NCI-H2107 treated with DMSO at 0.1 percent for 48 hours (cell line): Measurements from ENCODE around the gene KSR1.
"Not testable (repeated sequence)": the region's sequence is repeated elsewhere in the genome, so short reads cannot be mapped to it uniquely, and the experiment has no call there.

Source experiments
- DNase-seq: peaks from one replicate; lab custom pipeline; 2025; ENCODE audit not compliant: unreplicated experiment; lab: John Stamatoyannopoulos, UW

The KSR1 gene

GRCh38 chr17:27452828-27453227 is 3.4 kb upstream of the KSR1 start:
- DNase-seq = no peak

DNA sequence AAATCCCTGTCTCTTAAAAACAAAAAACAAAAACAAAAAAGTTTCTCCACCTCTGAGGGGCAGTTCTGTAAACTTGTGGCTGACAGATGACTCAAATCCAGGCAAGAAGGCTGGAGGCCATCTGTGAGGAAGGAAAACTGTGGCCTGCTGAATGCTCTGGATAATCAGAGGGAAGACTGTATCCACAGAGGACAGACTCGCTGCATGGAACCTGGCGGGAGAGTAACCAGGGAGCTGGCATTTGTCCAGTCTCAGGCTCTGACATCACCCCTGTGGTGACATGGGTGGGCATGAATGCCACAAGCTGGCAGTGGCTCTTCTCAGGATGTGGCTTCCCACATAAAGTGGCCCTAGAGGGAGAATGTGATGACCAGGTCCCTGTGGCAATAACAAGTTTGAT is 2.8 kb upstream of the KSR1 start:
- no peak for DNase-seq

DNA sequence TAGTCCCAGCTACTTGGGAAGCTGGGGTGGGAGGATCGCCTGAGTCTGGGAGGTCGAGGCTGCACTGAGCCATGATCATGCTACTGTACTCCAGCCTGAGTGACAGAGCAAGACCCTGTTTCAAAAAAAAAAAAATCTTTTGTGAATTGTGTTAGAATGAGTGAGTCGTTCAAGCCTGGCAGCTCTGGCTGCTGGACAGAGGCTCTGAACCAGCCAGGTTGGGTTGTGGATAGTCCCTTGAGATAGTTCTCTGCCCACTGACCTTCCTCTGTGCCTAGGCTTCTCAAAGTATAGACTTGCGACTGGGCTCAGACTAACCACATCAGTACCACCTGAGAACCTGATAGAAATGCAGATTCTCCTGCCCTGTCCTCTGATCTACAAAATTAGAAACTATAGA is 2.2 kb upstream of the KSR1 start:
- DNase-seq = no peak

DNA sequence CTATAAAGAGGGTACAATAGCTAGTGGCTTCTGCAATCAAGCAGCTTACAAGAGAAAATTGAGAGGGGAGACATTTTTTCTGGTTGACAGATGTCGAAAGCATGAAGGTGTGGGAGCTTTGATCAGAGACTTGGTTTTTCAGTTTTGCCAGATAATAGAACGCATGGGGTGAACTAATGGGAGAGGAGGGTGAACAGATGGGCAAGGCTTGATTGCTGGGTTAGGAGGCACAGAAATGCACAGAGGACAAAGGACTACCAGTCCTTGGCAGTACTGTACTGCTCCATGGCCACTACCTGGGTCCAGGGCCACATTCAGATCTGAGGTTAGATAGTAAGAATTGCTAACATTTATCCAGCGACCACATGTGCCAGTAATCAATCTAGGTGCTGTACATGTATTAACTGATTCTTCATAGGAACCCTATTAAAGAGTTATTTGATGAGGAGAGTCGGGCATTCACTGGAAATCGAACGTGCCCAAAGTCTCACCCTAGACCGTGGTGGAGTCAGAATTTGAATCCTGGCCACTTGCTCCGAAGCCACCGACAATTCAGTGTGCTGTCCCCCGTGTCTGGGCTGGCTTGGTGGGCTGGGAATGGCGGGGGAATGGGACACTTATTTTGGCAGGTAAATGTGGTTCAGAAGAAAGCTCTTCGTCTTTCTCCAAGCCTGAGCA is 873 bp upstream of the KSR1 start:
- DNase-seq = no peak

DNA sequence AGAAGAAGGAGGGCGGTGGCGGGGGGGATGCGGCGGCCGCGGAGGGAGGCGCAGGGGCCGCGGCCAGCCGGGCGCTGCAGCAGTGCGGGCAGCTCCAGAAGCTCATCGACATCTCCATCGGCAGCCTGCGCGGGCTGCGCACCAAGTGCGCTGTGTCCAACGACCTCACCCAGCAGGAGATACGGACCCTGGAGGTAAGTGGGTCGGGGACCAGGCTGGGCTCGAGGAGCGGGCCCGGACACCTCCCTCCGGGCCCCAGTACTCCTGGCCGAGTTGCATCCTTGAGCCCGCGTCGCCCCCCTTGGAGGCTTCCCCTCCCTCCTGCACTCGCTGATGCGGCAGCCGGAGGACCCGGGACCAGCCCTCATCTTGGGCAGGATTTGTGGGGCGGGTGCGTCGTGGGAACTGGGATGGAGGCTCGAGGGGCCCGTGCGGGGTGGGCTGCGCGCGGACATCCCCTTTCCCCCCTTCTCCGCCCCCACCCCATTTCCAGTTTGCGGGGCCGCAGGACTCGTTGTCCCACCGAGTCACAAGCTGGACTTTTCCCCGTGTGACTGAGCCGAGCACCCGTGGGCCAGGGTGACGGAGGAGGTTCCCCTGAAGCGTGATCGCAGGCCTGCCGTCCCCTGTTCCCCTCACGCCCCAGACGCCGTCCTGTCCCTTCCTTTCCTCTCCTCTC is 572 bp downstream of the KSR1 start:
- DNase-seq = no peak

- DNase-seq = no peak
Observed at GRCh38 chr17:27457360-27457715, 1.1 kb downstream of the KSR1 start.

DNA sequence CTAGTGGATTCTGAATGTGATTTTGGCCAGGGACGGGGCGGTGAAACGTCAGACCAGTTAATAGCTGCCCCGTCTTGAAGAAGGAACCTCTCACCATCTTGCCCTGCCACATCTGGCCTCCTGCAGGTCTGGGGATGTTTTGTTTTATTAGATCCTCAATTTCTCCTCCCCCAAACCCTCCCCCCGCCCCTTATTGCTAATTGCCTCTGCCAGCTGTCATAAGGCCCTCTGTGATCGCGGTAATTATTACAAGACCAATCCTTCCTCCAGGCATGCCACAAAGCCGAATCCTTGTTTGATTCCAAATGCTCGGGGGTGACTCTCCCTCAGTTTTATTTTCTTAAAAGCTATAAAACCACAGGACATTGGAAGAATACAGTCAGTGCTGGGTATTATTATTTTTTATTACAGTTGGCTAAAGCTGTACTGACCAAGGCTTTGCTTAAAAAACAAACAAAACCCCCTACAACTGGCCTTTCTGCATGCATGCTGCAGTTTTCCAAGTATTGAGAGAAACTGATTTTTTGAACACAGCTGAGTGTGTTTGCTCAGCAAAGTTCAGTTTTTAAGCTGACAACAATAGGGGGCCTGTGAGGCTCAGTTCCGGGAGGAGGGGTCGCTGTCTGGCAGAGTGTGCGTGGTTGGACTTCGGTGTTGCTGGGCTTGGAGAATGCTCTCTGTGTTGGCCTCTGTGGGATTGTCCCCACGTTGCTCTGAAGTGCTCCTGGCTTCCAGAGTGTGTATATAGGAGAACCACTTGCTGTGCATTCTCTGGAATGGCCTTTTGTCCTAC is 1.7 kb downstream of the KSR1 start:
- no peak for DNase-seq

- DNase-seq = no peak
Observed at GRCh38 chr17:27458524-27458908, 2.3 kb downstream of the KSR1 start.

GRCh38 chr17:27459433-27459832 is 3.2 kb downstream of the KSR1 start:
- DNase-seq = no peak

- DNase-seq = no peak
Observed at GRCh38 chr17:27460196-27460725, 4.0 kb downstream of the KSR1 start.

DNA sequence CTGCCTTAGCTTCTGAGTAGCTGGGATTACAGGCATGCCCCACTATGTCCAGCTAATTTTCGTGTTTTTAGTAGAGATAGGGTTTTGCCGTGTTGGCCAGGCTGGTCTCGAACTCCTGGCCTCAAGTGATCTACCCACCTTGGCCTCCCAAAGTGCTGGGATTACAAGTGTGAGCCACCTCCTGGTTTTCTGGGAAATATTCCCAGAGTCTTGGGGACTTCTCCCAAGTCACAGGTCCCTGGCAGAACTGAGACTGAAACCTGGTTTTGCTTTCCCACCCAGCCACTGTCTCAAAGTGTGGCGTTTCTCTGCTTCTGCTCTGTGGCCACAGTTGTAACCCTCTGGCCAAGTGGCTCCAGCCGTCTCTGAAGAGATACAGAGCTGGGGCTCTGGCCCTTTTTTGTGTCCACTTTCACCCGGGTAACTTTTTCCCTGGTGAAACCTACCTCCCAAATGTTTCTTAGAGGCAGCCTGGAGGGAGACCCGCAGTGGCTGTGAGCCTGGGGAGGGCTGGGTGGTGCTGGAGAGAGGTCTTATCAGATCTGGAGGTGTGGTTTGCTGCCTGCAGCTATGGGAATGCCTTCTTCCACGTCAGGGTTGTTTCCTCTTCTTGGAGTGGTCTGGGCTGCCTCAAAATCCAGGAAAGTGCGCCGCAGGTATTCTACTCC is 5.1 kb downstream of the KSR1 start:
- no peak for DNase-seq

- DNase-seq = no peak
Observed at GRCh38 chr17:27462149-27462548, 5.9 kb downstream of the KSR1 start.

DNA sequence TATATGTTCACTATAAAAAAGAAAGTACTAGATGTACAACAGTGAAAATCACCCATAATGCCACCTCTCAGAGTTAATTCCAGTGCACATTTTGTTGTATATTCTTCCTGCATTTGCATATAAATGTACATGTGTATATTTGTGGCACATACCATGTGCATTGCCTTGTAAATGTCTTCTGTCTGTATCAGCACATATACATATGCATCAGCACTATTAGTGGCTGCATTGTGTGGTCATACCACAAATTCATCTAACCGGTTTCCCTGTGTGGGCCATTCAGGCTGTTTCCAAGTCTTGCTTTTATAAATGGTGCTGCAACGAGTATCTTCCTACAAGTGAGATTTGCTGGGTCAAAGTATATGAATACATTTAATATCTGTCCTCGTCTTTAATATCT is 6.5 kb downstream of the KSR1 start:
- no peak for DNase-seq

- no peak for DNase-seq
Observed at GRCh38 chr17:27463235-27463677, 7.0 kb downstream of the KSR1 start.

- not testable (repeated sequence) for DNase-seq
Observed at GRCh38 chr17:27464019-27464418, 7.8 kb downstream of the KSR1 start.

DNA sequence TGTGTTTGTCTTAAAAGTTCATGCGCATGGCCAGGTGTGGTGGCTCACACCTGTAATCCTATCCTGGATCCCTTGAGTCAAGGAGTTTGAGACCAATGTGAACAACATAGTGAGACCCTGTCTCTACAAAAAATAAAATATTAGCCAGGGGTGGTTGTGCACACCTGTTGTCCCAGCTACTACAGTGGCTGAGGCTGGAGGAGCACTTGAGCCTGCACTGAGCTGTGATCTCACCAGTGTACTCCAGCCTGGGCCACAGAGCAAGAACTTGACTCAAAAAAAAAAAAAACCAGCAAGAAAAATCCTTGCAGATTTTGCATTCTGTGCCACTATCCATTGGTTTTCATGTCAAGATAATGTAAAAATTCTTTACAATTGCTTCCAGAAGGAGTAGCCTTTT is 8.2 kb downstream of the KSR1 start:
- DNase-seq = no peak

GRCh38 chr17:27465875-27466274 is 9.6 kb downstream of the KSR1 start:
- DNase-seq = not testable (repeated sequence)

DNA sequence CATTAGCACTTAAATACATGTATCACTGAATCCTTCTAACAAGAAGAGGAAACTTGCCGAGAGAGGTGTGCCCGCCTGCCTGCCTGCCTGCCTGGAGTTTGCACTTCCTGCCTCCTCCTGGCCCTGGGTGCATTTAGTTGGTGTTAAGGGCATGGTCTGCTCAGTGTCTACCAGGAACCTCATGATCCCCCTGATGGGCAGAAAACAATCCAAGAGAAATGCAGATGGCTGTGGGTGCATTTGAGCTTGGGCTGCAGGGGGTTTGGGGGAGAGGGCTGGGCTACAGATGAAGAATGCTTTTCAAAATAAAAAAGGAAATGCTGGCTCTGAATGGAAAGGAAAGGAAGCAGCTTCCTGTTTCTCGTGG is 10.1 kb downstream of the KSR1 start:
- DNase-seq = no peak

DNA sequence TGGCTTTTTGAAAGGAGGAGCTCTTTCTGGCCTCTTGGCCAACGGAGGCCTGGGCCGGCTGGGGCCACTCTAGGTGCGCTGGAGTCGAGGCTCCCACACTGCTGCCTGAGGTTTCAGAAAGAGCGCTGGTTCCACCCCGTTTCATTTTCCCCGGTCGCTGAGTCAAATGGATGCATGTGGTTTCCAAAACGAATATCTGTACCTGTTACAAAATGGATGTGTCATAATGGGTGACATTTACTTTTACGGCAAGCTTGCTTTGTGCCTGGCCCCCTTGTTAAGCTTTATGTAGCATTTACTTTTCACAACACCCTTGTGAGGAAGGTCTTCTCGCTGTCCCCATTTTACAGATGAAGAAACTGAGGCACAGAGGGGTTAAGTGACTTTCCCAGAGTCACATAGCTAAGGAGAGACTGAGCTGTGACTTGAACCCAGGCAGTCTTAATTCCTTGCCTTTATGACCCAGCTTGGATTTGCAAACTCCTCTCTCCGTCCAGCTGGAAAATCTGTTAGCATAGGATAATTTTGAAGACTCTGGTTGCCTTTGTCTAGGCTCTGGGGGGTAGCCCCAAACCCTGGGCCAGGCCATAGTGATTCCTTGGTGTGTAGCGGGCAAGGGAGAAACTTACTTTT is 10.6 kb downstream of the KSR1 start:
- DNase-seq = no peak

- no peak for DNase-seq
Observed at GRCh38 chr17:27469256-27469655, 13.0 kb downstream of the KSR1 start.
